HS-5 (cell line): ENCODE results near the gene RARG.
A peak's percentile ranks its signal among the peaks of the same experiment; 100 is the strongest.
"Not testable (repeated sequence)": the region's sequence is repeated elsewhere in the genome, so short reads cannot be mapped to it uniquely, and the experiment has no call there.

ENCODE experiments used
- DNase-seq: peaks from one replicate; pipeline ENCODE4 v3.0.0-alpha.2; 2012; ENCODE audit warnings: low read depth

The RARG gene

GRCh38 chr12:53208435-53208834 lies 23.6 kb downstream of the RARG start:
- no peak for DNase-seq

- no peak for DNase-seq
These were observed 25.0 kb downstream of the RARG start, which contains the start of gene ITGB7 for GRCh38 chr12:53207042-53207441. ITGB7 (minus strand) TSS chr12:53207251; CDS start chr12:53200443, 6,808 bp downstream.

DNA sequence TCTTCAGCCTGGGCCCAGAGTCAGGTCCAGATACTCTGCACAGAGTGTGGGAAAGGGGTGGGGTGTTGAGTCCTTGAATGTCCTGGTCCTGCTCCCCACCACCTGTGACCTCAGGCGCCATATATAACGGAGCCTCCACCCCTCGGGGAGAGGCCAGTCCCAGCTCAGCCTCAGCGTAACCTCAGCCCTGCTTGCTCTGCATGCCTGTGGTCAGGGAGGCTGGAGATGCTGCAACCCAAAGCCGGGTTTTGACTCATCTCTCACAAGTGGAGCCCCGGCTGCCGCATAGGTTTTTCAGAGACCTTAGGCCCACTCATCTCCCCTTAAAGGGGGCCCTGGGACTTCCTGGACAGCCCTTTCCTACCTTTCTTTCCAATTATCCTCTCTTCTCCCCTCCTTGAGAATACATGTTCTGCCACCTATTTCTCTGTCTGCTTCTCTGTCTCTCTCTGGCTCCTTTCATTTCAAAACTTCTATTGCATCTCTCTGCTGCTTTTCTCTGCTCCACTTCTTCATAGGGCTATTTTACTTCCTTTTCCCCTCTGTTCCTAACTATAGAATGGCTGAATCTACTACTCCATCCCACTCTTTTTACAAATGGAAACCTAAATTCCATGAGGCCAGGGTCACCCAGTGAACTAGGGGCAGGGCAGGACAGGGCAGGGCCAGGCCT lies 26.1 kb downstream of the RARG start:
- DNase-seq, result peak; percentile 48

- DNase-seq, result no peak
These were observed 27.7 kb downstream of the RARG start for GRCh38 chr12:53204351-53204750.

DNA sequence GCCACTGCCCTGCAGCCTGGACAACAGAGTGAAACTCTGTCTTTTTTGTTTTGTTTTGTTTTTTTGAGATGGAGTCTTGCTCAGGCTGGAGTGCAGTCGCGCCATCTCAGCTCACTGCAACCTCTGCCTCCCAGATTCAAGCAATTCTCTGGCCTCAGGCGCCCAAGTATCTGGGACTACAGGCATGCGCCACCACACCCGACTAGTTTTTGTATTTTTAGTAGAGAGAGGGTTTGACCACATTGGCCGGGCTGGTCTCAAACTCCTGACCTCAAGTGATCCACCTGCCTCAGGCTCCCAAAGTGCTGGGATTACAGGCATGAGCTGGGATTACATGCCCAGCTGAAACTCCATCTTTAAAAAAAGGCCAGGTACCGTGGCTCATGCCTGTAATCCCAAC lies 29.7 kb downstream of the RARG start:
- DNase-seq, result not testable (repeated sequence)

DNA sequence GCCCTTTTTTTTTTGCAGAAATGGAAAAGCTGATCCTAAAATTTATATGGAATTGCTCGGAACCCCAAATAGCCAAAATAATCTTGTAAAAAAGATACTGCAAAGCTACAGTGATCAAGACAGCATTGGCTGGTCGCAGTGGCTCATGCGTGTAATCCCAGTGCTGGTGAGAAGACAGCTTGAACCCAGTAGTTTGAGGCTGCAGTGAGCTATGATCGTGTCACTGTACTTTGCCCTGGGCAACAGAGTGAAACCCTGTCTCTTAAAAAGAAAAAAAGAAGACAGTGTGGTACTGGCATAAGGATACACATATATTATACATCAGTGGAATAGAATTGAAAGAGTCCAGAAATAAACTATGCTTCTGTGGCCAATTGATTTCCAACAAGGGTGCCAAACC lies 30.4 kb downstream of the RARG start:
- DNase-seq, result no peak

- no peak for DNase-seq
These were observed 30.9 kb downstream of the RARG start for GRCh38 chr12:53201177-53201541.

DNA sequence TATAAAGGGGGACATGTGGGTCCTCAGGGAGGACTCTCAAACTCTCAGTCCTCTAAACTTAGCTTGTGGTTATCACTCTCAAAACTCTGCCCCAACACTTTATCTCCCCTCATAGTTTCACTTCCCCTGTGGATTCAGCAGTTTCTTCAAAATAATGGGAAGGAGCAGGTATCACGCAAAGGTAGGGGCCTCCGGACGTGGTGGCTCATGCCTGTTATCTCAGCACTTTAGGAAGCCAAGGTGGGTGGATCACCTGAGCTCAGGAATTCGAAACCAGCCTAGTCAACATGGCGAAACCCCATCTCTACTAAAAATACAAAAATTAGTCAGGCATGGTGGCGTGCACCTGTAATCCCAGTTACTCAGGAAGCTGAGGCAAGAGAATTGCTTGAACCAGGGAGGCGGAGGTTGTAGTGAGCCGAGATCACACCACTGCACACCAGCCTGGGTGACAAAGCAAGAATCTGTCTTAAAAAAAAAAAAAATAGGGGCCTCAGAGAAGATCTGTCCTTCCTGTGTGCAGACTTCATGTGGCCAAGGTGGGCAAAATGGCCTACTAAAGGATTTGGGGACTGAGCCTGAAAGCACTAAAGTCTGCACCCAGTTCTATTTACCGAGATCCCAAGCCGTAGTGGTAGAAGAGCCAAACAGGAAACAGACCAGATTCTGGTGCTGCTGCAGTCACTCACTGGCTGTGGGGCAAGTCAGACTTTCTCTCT lies 31.4 kb downstream of the RARG start:
- no peak for DNase-seq

- DNase-seq, result no peak
These were observed 31.9 kb downstream of the RARG start for GRCh38 chr12:53200107-53200457.

DNA sequence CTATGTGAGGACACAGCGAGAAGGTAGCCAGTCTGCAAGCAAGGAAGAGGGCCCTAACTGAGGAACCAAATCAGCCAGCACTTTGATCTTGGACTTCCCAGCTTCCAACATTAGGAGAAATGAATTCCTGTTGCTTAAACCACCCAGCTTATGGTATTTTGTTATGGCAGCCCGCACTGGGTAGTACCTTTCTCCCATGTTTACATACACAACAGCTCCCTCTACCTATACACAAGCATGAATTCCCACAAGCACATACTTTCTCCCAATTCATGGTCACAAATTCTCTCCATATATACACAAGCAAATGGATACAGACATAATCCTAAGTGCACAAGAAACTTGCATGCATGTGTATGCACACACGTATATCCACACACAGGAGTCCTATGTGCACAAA lies 32.3 kb downstream of the RARG start:
- no peak for DNase-seq

DNA sequence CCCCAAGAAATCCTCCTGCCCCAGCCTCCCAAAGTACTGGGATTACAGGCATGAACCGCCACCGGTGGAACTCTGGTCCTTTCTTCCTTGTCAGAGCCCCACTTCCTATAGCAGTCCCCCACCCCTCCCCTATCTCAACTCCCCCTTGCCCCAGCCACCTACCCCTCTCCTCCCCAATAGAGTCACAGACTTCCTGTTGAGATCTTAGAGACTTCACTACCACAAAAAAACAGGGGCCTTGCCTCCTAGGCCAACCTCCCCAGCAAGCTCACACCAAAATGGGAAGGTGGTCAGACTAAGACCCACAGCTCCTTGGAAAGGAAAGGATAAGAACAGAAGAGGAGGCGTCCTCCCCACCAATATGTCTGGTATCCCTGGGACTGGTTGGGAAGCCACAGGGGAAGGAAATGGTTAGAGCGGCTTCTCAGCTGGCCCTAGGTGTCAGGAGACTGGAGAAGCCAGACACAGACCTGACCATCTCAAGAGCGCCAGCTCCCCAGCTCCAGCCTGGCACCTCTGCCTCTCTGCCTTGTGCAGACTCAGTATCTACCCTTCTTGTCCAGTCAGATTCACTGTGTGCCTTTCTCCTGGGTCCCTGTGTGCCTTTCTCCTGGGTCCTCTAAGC lies 33.4 kb downstream of the RARG start:
- DNase-seq, result no peak

DNA sequence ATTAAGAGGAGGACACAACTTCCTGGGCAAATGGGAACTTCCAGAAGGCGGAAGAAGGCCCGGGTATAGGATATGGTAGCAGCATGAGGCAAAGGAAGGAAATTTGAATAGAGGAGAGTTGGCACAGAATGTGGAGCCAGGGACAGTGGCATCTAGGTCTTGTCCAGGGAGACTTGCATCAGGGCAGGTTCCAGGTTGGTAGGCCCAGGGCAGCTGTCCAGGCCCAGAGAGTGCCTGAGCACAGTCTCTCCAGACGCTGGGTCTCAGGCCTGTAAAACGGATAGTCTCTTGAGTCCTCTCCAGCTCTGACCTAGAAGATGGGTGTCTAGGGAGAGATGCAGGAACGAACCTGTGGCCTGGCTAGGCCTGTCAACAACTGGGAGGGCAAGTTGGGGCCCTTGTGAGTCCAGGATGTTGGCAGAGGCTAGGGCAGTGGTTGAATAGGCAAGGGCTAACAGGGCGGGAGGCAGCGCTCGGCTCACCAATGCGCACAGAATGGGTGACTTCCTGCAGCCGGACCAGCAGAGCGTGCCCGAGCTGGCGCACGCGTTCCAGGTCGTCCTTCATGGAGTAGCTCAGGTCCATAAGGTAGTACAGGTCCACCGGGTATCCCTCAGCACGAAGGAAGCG lies 34.9 kb downstream of the RARG start:
- no peak for DNase-seq

GRCh38 chr12:53196486-53196885 lies 35.5 kb downstream of the RARG start:
- DNase-seq, result no peak

DNA sequence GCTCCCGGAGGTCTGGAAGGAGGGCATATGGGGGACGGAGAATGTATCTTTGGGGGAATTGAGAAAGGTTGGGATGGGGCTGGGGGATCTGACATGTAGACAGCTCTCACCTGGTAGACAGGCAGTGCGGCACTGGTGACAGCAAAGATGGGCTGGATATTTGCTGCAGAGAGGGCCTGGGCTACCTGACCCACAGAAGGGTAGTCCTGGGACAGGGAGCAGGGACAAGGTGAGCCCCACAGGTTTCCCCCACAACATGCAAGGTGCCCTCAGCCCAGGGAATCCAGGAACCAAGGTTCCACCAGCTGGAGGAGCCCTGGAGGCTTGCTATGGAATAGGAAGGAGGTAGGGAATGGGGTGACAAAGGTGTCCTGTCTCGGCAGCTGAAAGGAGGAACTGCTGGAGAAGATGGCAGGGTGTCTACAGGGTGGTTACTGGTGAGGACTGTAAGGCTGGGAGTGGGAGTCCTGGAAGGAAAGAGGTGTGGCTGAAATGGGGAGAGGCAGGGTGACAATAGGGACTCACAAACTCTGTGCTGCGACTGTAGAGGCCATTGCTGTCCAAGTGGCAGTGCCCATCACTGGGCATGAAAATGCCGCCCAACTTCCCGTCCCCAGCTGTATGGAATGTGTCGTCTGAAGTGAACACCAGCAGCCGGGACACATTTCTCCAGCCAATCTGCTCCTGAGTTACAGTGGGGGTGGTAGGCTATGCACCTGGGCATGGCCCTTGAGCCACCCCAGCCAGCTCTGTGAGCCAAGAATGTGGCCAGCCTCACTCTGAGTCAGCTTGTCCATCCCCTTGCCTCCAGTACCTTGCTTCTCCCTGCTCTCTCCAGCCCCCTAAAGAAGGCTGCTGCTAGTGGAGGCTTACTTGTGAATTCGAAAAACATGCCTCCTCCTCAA lies 36.2 kb downstream of the RARG start:
- DNase-seq, result no peak

- no peak for DNase-seq
These were observed 37.0 kb downstream of the RARG start for GRCh38 chr12:53194973-53195372.

GRCh38 chr12:53193985-53194716 lies 37.9 kb downstream of the RARG start:
- DNase-seq, result no peak

GRCh38 chr12:53193040-53193439 lies 39.0 kb downstream of the RARG start:
- no peak for DNase-seq

DNA sequence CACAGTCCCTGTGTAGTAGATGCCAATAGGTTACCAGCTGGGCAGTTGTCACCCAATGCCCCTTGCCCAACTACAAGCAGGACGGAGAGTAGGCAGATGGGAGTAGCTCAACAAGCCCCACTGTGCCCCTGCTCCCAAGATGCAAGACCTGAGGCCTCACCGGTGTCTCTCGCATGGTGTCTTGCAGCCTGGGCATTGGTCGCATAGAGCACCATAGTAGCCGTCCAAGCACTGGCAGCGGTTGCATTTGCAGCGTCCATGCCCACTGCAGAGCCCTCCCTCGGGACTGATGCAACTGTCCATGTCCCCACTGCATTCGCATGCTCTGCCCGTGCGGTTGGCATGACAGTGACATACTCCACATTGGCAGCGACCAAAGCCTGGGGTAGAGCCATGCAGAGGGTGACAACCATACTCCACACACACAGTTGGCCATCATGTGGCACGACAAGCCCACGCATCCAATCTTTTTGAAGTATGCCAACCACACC lies 39.4 kb downstream of the RARG start:
- no peak for DNase-seq

DNA sequence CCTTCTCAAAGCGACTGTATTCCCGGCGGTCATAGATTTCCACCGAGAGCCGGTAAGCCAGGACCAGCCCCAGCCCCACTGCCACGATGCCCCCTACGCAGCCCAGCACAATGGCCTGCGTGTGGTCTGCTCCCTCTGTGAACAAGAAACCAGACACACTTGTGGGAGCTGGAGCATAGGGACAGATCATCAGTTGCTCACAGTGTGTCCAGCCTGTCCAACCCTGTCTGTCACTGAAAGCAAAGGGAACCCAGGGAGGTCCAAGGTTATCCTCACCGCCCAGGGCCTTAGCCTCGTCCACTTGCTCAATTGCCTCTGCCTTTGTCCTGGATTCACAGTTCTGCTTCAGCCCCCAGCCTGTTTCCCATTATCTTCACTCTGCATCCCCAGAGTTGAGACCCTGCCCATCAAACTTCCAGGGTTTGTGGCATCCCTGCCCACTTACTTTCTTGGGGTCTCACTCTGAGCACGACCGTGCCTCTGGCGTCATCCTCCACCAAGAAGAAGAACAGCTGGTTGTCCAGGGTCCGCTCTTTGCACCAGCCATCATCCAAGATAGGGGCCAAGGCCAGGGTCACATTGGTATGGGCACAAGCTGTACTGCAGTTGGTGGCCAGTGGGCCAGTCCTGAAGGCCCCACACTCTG lies 40.0 kb downstream of the RARG start:
- DNase-seq, result no peak

DNA sequence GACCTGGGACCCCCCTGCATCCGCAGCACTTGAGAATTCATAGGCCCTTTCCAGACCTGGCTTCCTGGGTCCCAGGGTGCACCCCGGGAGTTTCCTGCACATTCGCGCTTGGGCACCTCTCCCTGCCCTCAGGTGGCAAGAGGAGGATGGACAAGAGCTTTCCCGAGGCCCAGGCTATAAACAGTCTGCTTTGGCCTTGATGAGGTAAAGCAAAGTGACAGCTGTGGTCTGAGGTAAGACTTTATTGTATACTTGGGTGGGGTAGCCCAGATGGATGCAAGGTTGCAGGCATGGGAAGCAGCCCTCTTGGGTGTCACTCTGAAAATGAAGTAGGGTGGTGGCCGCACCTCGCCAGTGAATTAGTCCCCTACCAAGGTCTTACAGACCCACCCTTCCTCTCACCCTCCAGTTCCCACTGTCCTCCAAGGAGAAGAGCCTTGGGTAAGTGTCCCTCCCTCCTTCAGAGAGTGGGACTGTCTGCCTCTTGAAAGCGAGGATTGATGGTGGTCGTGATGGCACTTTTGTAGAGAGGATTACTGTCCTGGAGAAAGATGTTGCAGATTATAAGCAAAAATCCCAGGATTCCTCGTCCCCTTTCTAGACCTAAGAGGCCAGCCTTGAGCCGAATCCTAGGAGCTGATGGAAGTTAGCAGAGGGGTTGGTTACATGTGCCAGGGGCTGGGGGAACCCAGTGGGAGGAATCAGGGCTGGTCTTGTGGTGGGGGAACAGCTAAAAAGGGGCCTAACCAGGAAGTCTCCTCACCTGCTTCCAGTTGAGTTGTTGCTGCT lies 40.7 kb downstream of the RARG start:
- DNase-seq, result no peak
